H9 (cell line): ENCODE data around the gene CCDC28B. TPM values are rescaled to one million over a fixed set of nuclear protein-coding genes. Genes with fewer than 3 reads are reported as not detected.

Experiments used
- DNase-seq: peaks from one replicate; pipeline ENCODE4 v3.0.0-alpha.2; 2017
- H2AFZ ChIP-seq: one replicate; pipeline ENCODE4 v1.6.1; 2013; ENCODE audit warnings: mild to moderate bottlenecking, low read length, control low read depth, moderate library complexity
- H2AK5ac ChIP-seq: 2 replicates; pipeline ENCODE4 v1.6.1; 2013; ENCODE audit warnings: low read length, control low read depth, mixed read lengths; ENCODE audit not compliant: insufficient read length
- H2BK120ac ChIP-seq: one replicate; pipeline ENCODE4 v1.6.1; 2013; ENCODE audit warnings: low read depth, mild to moderate bottlenecking, low read length, control low read depth, inconsistent platforms; ENCODE audit not compliant: poor library complexity, severe bottlenecking
- H2BK12ac ChIP-seq: 2 replicates; pipeline ENCODE4 v1.6.1; 2013; ENCODE audit warnings: low read length, control low read depth, mixed read lengths, low read depth; ENCODE audit not compliant: insufficient read length
- H2BK15ac ChIP-seq: 2 replicates; pipeline ENCODE4 v1.6.1; 2013; ENCODE audit warnings: low read depth, low read length, control low read depth
- H2BK20ac ChIP-seq: one replicate; pipeline ENCODE4 v1.6.1; 2013; ENCODE audit warnings: low read depth, mild to moderate bottlenecking, low read length, control low read depth, inconsistent platforms; ENCODE audit not compliant: poor library complexity, severe bottlenecking
- H2BK5ac ChIP-seq: 2 replicates; pipeline ENCODE4 v1.6.1; 2013; ENCODE audit warnings: low read length, control low read depth, mixed read lengths; ENCODE audit not compliant: insufficient read length
- H3K14ac ChIP-seq: 2 replicates; pipeline ENCODE4 v1.6.1; 2013; ENCODE audit warnings: low read length, control low read depth; ENCODE audit not compliant: insufficient read depth
- H3K18ac ChIP-seq: 2 replicates; pipeline ENCODE4 v1.6.1; 2013; ENCODE audit warnings: low read depth, mild to moderate bottlenecking, mixed read lengths, low read length, control low read depth; ENCODE audit not compliant: insufficient read length
- H3K23ac ChIP-seq: 2 replicates; pipeline ENCODE4 v1.6.1; 2013; ENCODE audit warnings: low read length, control low read depth, mixed read lengths, low read depth; ENCODE audit not compliant: insufficient read length
- H3K23me2 ChIP-seq: 2 replicates; pipeline ENCODE4 v1.6.1; 2013; ENCODE audit warnings: low read depth, mild to moderate bottlenecking, mixed read lengths, low read length, control low read depth; ENCODE audit not compliant: insufficient read length, poor library complexity, severe bottlenecking
- H3K27ac ChIP-seq: 2 replicates; pipeline ENCODE4 v1.5.1; 2013; ENCODE audit warnings: low read length, control low read depth, mixed read lengths, low read depth; ENCODE audit not compliant: insufficient read length
- H3K27me3 ChIP-seq: 2 replicates; pipeline ENCODE4 v1.6.1; 2013; ENCODE audit warnings: low read length, control low read depth, inconsistent platforms; ENCODE audit not compliant: insufficient read depth
- H3K4ac ChIP-seq: 2 replicates; pipeline ENCODE4 v1.6.1; 2013; ENCODE audit warnings: low read depth, mild to moderate bottlenecking, control low read depth, inconsistent platforms, low read length, moderate library complexity
- H3K4me1 ChIP-seq: 2 replicates; pipeline ENCODE4 v1.6.1; 2013; ENCODE audit warnings: low read length, control low read depth, inconsistent platforms; ENCODE audit not compliant: insufficient read depth
- H3K4me2 ChIP-seq: 2 replicates; pipeline ENCODE4 v1.6.1; 2013; ENCODE audit warnings: low read length, control low read depth, mixed read lengths; ENCODE audit not compliant: insufficient read length, insufficient read depth
- H3K56ac ChIP-seq: 2 replicates; pipeline ENCODE4 v1.6.1; 2013; ENCODE audit warnings: low read depth, mild to moderate bottlenecking, mixed read lengths, low read length, control low read depth; ENCODE audit not compliant: insufficient read length
- H3K79me1 ChIP-seq: 2 replicates; pipeline ENCODE4 v1.6.1; 2013; ENCODE audit warnings: low read depth, mild to moderate bottlenecking, moderate library complexity, low read length, control low read depth, inconsistent platforms; ENCODE audit not compliant: insufficient read depth, poor library complexity, severe bottlenecking
- H3K79me2 ChIP-seq: 2 replicates; pipeline ENCODE4 v1.6.1; 2013; ENCODE audit warnings: low read length, control low read depth, inconsistent platforms; ENCODE audit not compliant: insufficient read depth
- H3K9ac ChIP-seq: 2 replicates; pipeline ENCODE4 v1.6.1; 2013; ENCODE audit warnings: low read length, control low read depth, mixed read lengths; ENCODE audit not compliant: insufficient read length; ENCODE audit errors: extremely low read depth
- H3K9me3 ChIP-seq: one replicate; pipeline ENCODE4 v1.6.1; 2013; ENCODE audit warnings: low read depth, low read length, inconsistent platforms; ENCODE audit not compliant: control insufficient read depth
- H3T11ph ChIP-seq: one replicate; pipeline ENCODE4 v1.6.1; 2013; ENCODE audit warnings: mild to moderate bottlenecking, low read length, control low read depth, inconsistent platforms
- H4K20me1 ChIP-seq: one replicate; pipeline ENCODE4 v1.6.1; 2013; ENCODE audit not compliant: control insufficient read depth, insufficient read length, insufficient read depth
- H4K5ac ChIP-seq: 2 replicates; pipeline ENCODE4 v1.6.1; 2013; ENCODE audit warnings: low read depth, mild to moderate bottlenecking, mixed read lengths, low read length, control low read depth; ENCODE audit not compliant: insufficient read length
- H4K8ac ChIP-seq: replicated peaks from 2 replicates; pipeline ENCODE4 v1.6.1; 2013; ENCODE audit warnings: low read length, control low read depth, mixed read lengths, low read depth; ENCODE audit not compliant: insufficient read length
- H4K91ac ChIP-seq: 2 replicates; pipeline ENCODE4 v1.6.1; 2013; ENCODE audit warnings: low read depth, mild to moderate bottlenecking, moderate library complexity, mixed read lengths, low read length, control low read depth; ENCODE audit not compliant: insufficient read length
- H3K27ac Mint-ChIP-seq, 3 experiments: 2 replicates in 2 of 3; 3 replicates in 1 of 3; pipeline ENCODE4 v1.8.0; 2020 to 2021; ENCODE audit warnings: mixed read lengths in 3 of 3, mild to moderate bottlenecking in 1 of 3, moderate library complexity in 1 of 3
- H3K27me3 Mint-ChIP-seq: 2 replicates; pipeline ENCODE4 v1.8.0; 2021; ENCODE audit warnings: low read depth, mild to moderate bottlenecking, moderate library complexity, mixed read lengths
- H3K36me3 Mint-ChIP-seq, 3 experiments: 2 replicates in 2 of 3; 3 replicates in 1 of 3; pipeline ENCODE4 v1.8.0; 2020 to 2021; ENCODE audit warnings: low read depth in 3 of 3, mixed read lengths in 3 of 3; ENCODE audit not compliant: insufficient read depth in 1 of 3
- H3K4me1 Mint-ChIP-seq, 2 experiments: 2 replicates each; pipeline ENCODE4 v1.8.0; 2020; ENCODE audit warnings: mixed read lengths in 2 of 2
- H3K4me3 Mint-ChIP-seq, 2 experiments: 2 replicates in 1 of 2; 3 replicates in 1 of 2; pipeline ENCODE4 v1.8.0; 2020 to 2021; ENCODE audit warnings: mild to moderate bottlenecking in 2 of 2, mixed read lengths in 2 of 2, moderate library complexity in 1 of 2
- H3K9me3 Mint-ChIP-seq, 2 experiments: 2 replicates in 1 of 2; 3 replicates in 1 of 2; pipeline ENCODE4 v1.8.0; 2020; ENCODE audit warnings: mild to moderate bottlenecking in 2 of 2, mixed read lengths in 2 of 2, moderate library complexity in 1 of 2
- WGBS: extraction: QIAGEN DNeasy Blood & Tissue Kit; methylation state at CpG from one replicate; pipeline ENCODE4 v1.1.7; 2013; ENCODE audit warnings: missing lambda C conversion rate, low lambda C conversion rate, mixed read lengths; ENCODE audit not compliant: insufficient read length; ENCODE audit errors: extremely low coverage; 5-methylcytosine and 5-hydroxymethylcytosine counted together
- total RNA-seq: library from RNA; stranded (reverse); gene quantifications from 2 replicates; pipeline ENCODE4 v1.2.1, GENCODE V29; 2021
- TF ChIP-seq, protein P1 (sequence below): fragments of 200-600 bp; sonication (generic); conservative IDR thresholded peaks from 3 replicates; pipeline ENCODE4 v1.8.0; 2021; ENCODE audit warnings: antibody characterized with exemption, mild to moderate bottlenecking

Gene CCDC28B
- total RNA-seq, 1 experiment from 2014 or later, result 20.7 TPM

DNA sequence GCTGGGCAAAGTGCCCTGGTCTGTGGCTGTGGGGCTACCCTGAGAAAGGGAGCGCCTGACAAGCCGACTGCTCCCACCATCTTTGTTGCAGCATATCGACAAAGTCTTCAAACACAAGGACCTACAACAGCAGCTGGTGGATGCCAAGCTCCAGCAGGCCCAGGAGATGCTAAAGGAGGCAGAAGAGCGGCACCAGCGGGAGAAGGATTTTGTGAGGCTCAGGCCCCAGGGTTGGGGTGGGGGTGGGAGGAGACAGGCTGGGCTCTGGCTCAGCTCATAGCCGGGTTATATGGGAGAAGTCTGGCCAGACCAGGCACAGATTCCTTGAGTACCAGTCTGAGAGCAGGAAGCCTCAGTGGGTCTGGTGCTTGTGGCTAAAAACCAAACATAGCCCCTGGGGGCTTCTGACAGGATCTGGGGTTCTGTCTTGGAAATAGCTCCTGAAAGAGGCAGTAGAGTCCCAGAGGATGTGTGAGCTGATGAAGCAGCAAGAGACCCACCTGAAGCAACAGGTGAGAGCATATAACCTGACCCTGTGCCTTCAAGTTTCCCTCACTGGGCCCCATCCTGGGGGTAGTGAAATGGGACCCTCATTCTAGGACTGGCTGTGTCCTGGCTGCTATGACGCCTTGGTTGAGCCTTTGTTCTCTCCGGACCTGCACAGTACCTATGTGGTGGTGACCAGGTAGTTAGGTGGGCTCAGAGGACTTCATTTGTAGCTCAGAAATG is 8.0 kb upstream of the CCDC28B start:
- H3T11ph ChIP-seq, result no peak overlapping the region
- H3K9ac ChIP-seq, result no peak overlapping the region
- H3K9me3 ChIP-seq, result no peaks in the 10 kb centered on the region
- no peak overlapping the region for H3K23ac ChIP-seq
- H3K36me3 Mint-ChIP-seq, result peaks cover 69 to 98% (median 96%) of the 10 kb centered on the region in 3 experiments; a peak in 6 of 7 replicates
- no peaks in the 10 kb centered on the region for H3K23me2 ChIP-seq
- H3K79me2 ChIP-seq, result no peaks in the 10 kb centered on the region
- no peak overlapping the region for H2BK5ac ChIP-seq
- no peak overlapping the region for H3K4me3 Mint-ChIP-seq
- DNase-seq, result no peak
- H3K27ac Mint-ChIP-seq, result no peak overlapping the region
- H3K27me3 ChIP-seq, result no peaks in the 10 kb centered on the region
- no peak overlapping the region for H3K14ac ChIP-seq
- no peak overlapping the region for H3K4me2 ChIP-seq
- 0 out of 4 replicates have a peak, but pooled peaks cover 0 to under 1% of the 10 kb centered on the region in 2 experiments for H3K4me1 Mint-ChIP-seq
- H3K27me3 Mint-ChIP-seq, result no peaks in the 10 kb centered on the region
- TF ChIP-seq, protein P1, sequence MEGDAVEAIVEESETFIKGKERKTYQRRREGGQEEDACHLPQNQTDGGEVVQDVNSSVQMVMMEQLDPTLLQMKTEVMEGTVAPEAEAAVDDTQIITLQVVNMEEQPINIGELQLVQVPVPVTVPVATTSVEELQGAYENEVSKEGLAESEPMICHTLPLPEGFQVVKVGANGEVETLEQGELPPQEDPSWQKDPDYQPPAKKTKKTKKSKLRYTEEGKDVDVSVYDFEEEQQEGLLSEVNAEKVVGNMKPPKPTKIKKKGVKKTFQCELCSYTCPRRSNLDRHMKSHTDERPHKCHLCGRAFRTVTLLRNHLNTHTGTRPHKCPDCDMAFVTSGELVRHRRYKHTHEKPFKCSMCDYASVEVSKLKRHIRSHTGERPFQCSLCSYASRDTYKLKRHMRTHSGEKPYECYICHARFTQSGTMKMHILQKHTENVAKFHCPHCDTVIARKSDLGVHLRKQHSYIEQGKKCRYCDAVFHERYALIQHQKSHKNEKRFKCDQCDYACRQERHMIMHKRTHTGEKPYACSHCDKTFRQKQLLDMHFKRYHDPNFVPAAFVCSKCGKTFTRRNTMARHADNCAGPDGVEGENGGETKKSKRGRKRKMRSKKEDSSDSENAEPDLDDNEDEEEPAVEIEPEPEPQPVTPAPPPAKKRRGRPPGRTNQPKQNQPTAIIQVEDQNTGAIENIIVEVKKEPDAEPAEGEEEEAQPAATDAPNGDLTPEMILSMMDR, result no peak
- H4K8ac ChIP-seq, result no peak overlapping the region
- no peak overlapping the region for H3K18ac ChIP-seq
- WGBS, result no CpG with 5 or more reads among the region's 8 CpGs
- no peaks in the 10 kb centered on the region for H4K20me1 ChIP-seq
- no peak overlapping the region for H2BK20ac ChIP-seq
- no peaks in the 10 kb centered on the region for H3K4me1 ChIP-seq
- H3K9me3 Mint-ChIP-seq, result no peaks in the 10 kb centered on the region
- no peak overlapping the region for H4K91ac ChIP-seq
- H2AK5ac ChIP-seq, result no peak overlapping the region
- H3K27ac ChIP-seq, result no peak overlapping the region
- H3K79me1 ChIP-seq, result peaks cover 3% of the 10 kb centered on the region
- no peak overlapping the region for H2BK15ac ChIP-seq
- no peak overlapping the region for H2BK12ac ChIP-seq
- no peak overlapping the region for H3K4ac ChIP-seq
- H2AFZ ChIP-seq, result no peak overlapping the region
- no peak overlapping the region for H4K5ac ChIP-seq
- no peak overlapping the region for H2BK120ac ChIP-seq
- no peak overlapping the region for H3K56ac ChIP-seq
